IMR-90 (cell line): ENCODE measurements around the gene VAT1L. TPM values are rescaled to one million over a fixed set of nuclear protein-coding genes. Genes with fewer than 3 reads are reported as not detected.

Experiments used
- ATAC-seq: fragments of 200-7000 bp; cut with Tn5 transposase; 2 replicates; pipeline ENCODE4 v1.9.1; 2020; ENCODE audit warnings: low read depth, mild to moderate bottlenecking, moderate library complexity
- BruUV-seq: library from RNA; stranded (reverse); fragments of 400-500 nt; replicated peaks from 2 replicates; lab custom pipeline; 2021; lab: Mats Ljungman, UMichigan
- CTCF ChIA-PET: fragments of 300-600 bp; formaldehyde crosslinking; extraction: SDS; loops from one replicate; lab custom pipeline; 2021; ENCODE audit warnings: antibody characterized with exemption; lab: Yijun Ruan, JAX
- POLR2A ChIA-PET: fragments of 300-600 bp; sonication (Branson Sonifier 250); formaldehyde crosslinking; loops from one replicate; lab custom pipeline; 2022; ENCODE audit warnings: antibody characterized with exemption; ENCODE audit not compliant: unreplicated experiment; lab: Charles Lee
- DNase-seq: peaks from one replicate; pipeline ENCODE4 v3.0.0; 2013
- H2AFZ ChIP-seq: replicated peaks from 2 replicates; pipeline ENCODE3; 2013; ENCODE audit warnings: low read length, mild to moderate bottlenecking; ENCODE audit not compliant: poor library complexity
- H2AK5ac ChIP-seq: 2 replicates; pipeline ENCODE4 v1.6.1; 2013; ENCODE audit warnings: low read depth, low read length, inconsistent platforms
- H2AK9ac ChIP-seq: replicated peaks from 2 replicates; pipeline ENCODE3; 2013; ENCODE audit warnings: mild to moderate bottlenecking, low read depth, low read length, moderate library complexity; ENCODE audit not compliant: poor library complexity
- H2BK120ac ChIP-seq: 2 replicates; pipeline ENCODE4 v1.6.1; 2013; ENCODE audit warnings: low read depth, low read length, inconsistent platforms
- H2BK15ac ChIP-seq: 3 replicates; pipeline ENCODE4 v1.6.1; 2013; ENCODE audit warnings: low read depth, low read length, inconsistent platforms
- H2BK20ac ChIP-seq: 2 replicates; pipeline ENCODE4 v1.6.1; 2013; ENCODE audit warnings: low read depth, mild to moderate bottlenecking, inconsistent platforms, low read length, moderate library complexity
- H2BK5ac ChIP-seq: 2 replicates; pipeline ENCODE4 v1.6.1; 2013; ENCODE audit warnings: mild to moderate bottlenecking, low read depth, low read length, inconsistent platforms; ENCODE audit not compliant: poor library complexity, severe bottlenecking
- H3K14ac ChIP-seq: replicated peaks from 2 replicates; pipeline ENCODE4 v1.6.1; 2013; ENCODE audit warnings: low read depth, low read length, inconsistent platforms
- H3K18ac ChIP-seq: 2 replicates; pipeline ENCODE4 v1.6.1; 2013; ENCODE audit warnings: low read depth, low read length, control low read depth
- H3K23ac ChIP-seq: 2 replicates; pipeline ENCODE4 v1.6.1; 2013; ENCODE audit warnings: low read depth, low read length, inconsistent platforms
- H3K27ac ChIP-seq: 2 replicates; pipeline ENCODE4 v1.5.1; 2013; ENCODE audit warnings: mild to moderate bottlenecking, control low read depth, low read length; ENCODE audit not compliant: insufficient read depth
- H3K27me3 ChIP-seq: 2 replicates; pipeline ENCODE4 v1.6.1; 2013; ENCODE audit warnings: low read length; ENCODE audit not compliant: control insufficient read depth, insufficient read depth
- H3K36me3 ChIP-seq: 2 replicates; pipeline ENCODE4 v1.6.1; 2013; ENCODE audit warnings: low read length, mixed read lengths; ENCODE audit not compliant: control insufficient read depth, insufficient read depth
- H3K4ac ChIP-seq: 2 replicates; pipeline ENCODE4 v1.6.1; 2013; ENCODE audit warnings: low read depth, low read length, inconsistent platforms
- H3K4me1 ChIP-seq: 2 replicates; pipeline ENCODE4 v1.6.1; 2013; ENCODE audit warnings: low read length, mixed read lengths; ENCODE audit not compliant: control insufficient read depth, insufficient read depth
- H3K4me2 ChIP-seq: 2 replicates; pipeline ENCODE4 v1.6.1; 2013; ENCODE audit warnings: low read depth, mild to moderate bottlenecking, control low read depth, low read length, moderate library complexity
- H3K4me3 ChIP-seq: 2 replicates; pipeline ENCODE4 v1.5.1; 2013; ENCODE audit warnings: low read depth, mild to moderate bottlenecking, control low read depth, low read length, moderate library complexity; ENCODE audit not compliant: insufficient read depth
- H3K56ac ChIP-seq: 2 replicates; pipeline ENCODE4 v1.6.1; 2013; ENCODE audit warnings: low read length, inconsistent platforms; ENCODE audit not compliant: insufficient read depth; ENCODE audit errors: extremely low read depth
- H3K79me1 ChIP-seq, 2 experiments: 2 replicates each; pipeline ENCODE4 v1.6.1; 2013; ENCODE audit warnings: low read length in 2 of 2, inconsistent platforms in 1 of 2, low read depth in 1 of 2
- H3K9ac ChIP-seq: 2 replicates; pipeline ENCODE4 v1.6.1; 2013; ENCODE audit warnings: low read depth, low read length, control low read depth
- H3K9me1 ChIP-seq: 2 replicates; pipeline ENCODE4 v1.6.1; 2013; ENCODE audit warnings: low read length, inconsistent platforms; ENCODE audit not compliant: insufficient read depth
- H3K9me3 ChIP-seq: 2 replicates; pipeline ENCODE4 v1.6.1; 2013; ENCODE audit warnings: low read length; ENCODE audit not compliant: control insufficient read depth, insufficient read depth
- H4K20me1 ChIP-seq: 2 replicates; pipeline ENCODE4 v1.6.1; 2013; ENCODE audit warnings: low read length, inconsistent platforms; ENCODE audit not compliant: insufficient read depth
- H4K5ac ChIP-seq: 2 replicates; pipeline ENCODE4 v1.6.1; 2013; ENCODE audit warnings: mild to moderate bottlenecking, low read depth, low read length, control low read depth
- H4K8ac ChIP-seq, 2 experiments: 2 replicates each; pipeline ENCODE4 v1.6.1; 2013; ENCODE audit warnings: low read depth in 2 of 2, low read length in 2 of 2, control low read depth in 1 of 2, inconsistent platforms in 1 of 2
- H4K91ac ChIP-seq: 2 replicates; pipeline ENCODE4 v1.6.1; 2013; ENCODE audit warnings: low read depth, low read length, inconsistent platforms; ENCODE audit not compliant: insufficient read depth
- CHD1 ChIP-seq: IDR thresholded peaks from 2 replicates; pipeline ENCODE4 v1.6.1; 2012; ENCODE audit warnings: low read depth, low read length, improper control_type of control experiment
- MAFK ChIP-seq: IDR thresholded peaks from 2 replicates; pipeline ENCODE4 v1.6.1; 2012; ENCODE audit warnings: low read depth, low read length, improper control_type of control experiment
- MAZ ChIP-seq: IDR thresholded peaks from 2 replicates; pipeline ENCODE4 v1.6.1; 2012; ENCODE audit warnings: low read depth, mild to moderate bottlenecking, low read length, improper control_type of control experiment, moderate library complexity, borderline replicate concordance
- NFE2L2 ChIP-seq: fragments of 150-350 bp; IDR thresholded peaks from 2 replicates; pipeline ENCODE4 v1.6.1; 2016; ENCODE audit warnings: low read depth, mild to moderate bottlenecking, low read length
- POLR2A ChIP-seq: IDR thresholded peaks from 2 replicates; pipeline ENCODE4 v1.6.1; 2012; ENCODE audit warnings: mild to moderate bottlenecking, low read depth, low read length
- RAD21 ChIP-seq: IDR thresholded peaks from 2 replicates; pipeline ENCODE4 v1.6.1; 2012; ENCODE audit warnings: low read length, improper control_type of control experiment
- RCOR1 ChIP-seq: IDR thresholded peaks from 2 replicates; pipeline ENCODE4 v1.6.1; 2012; ENCODE audit warnings: mild to moderate bottlenecking, low read length, improper control_type of control experiment; ENCODE audit not compliant: insufficient replicate concordance
- SMC3 ChIP-seq: fragments of 150-350 bp; IDR thresholded peaks from 2 replicates; pipeline ENCODE4 v1.6.1; 2016; ENCODE audit warnings: low read depth, mild to moderate bottlenecking, antibody characterized with exemption, low read length, moderate library complexity
- WGBS, 2 experiments: methylation state at CpG; one replicate each; pipeline versions ENCODE4 v1.1.5 to v1.1.7; 2013; ENCODE audit warnings: missing lambda C conversion rate in 2 of 2; ENCODE audit not compliant: insufficient read length in 1 of 2; ENCODE audit errors: extremely low coverage in 2 of 2; 5-methylcytosine and 5-hydroxymethylcytosine counted together
- dilution Hi-C: fragments of 300-500 bp; cut with HindIII; formaldehyde crosslinking; loops from one replicate; pipeline ENCODE4 v1.14.3; 2018; ENCODE audit warnings: low sequenced_read_pairs; ENCODE audit not compliant: unreplicated experiment
- in situ Hi-C: fragments of 300-500 bp; cut with MboI; formaldehyde crosslinking; loops from 3 replicates; pipeline ENCODE4 v1.14.3; 2019; ENCODE audit warnings: low sequenced_read_pairs, inconsistent platforms, mixed read lengths
- intact Hi-C: fragments of 100-400 bp; cut with micrococcal nuclease; formaldehyde crosslinking; loops from 2 replicates; pipeline ENCODE4 v1.10.0; 2022
- polyA plus RNA-seq, 3 experiments: library from polyadenylated mRNA; depleted of rRNA; stranded (reverse); fragments of >200 nt; gene quantifications; 2 replicates each; pipeline ENCODE4 v1.2.3, GENCODE V29; 2012; ENCODE audit warnings: low replicate concordance in 1 of 3
- total RNA-seq: library from RNA; depleted of rRNA; stranded (reverse); fragments of >200 nt; gene quantifications from 2 replicates; pipeline ENCODE4 v1.2.3, GENCODE V29; 2012
- TF ChIP-seq, protein P1 (sequence below): fragments of 150-350 bp; IDR thresholded peaks from 2 replicates; pipeline ENCODE4 v1.6.1; 2017; ENCODE audit warnings: mild to moderate bottlenecking, antibody characterized with exemption, low read length, low read depth

The VAT1L gene
- total and polyA plus RNA-seq, 2 of the 4 experiments (the other 2 are of a cell fraction), result 15.4 to 18.5 TPM

DNA sequence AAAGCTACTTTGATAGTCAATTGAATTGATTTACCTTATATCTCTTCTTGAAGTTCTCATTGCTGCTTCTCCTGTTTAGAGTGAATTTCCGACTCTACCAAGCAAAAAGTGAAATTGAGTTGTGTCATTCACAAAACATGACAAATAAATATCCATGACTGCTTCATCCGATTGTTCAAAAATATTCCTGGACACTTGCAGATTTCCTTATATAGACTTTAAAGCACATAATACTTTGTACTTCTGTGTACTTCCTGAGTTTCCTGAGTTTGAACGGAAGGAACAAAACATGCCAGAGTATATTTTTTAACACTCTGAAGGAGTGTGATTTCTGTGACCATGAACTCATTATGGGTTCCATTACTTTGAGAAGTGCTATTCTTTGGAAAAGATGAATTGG is 20.5 kb upstream of the VAT1L start:
- no TSS peak for BruUV-seq
- Histone ChIP-seq H2AK9ac (no peak overlapping the region), H3K56ac (no peak overlapping the region), H4K20me1 (no peaks in the 10 kb centered on the region), H3K4me2 (no peak overlapping the region), H4K91ac (no peak overlapping the region), H3K9me1 (no peaks in the 10 kb centered on the region; the same call in 1 of the 2 replicates), H3K23ac (no peak overlapping the region), H3K27me3 (no peaks in the 10 kb centered on the region; the same call in 1 of the 2 replicates), H2BK120ac (no peak overlapping the region), H4K8ac (no peak overlapping the region), H4K5ac (no peak overlapping the region), H3K14ac (no peak overlapping the region), H3K4me1 (peaks cover 4% of the 10 kb centered on the region; the same call in 1 of the 2 replicates), H3K36me3 (no peaks in the 10 kb centered on the region), H2BK20ac (no peak overlapping the region), H2AK5ac (no peak overlapping the region), H3K4ac (no peak overlapping the region), H2BK15ac (no peak overlapping the region), H3K18ac (no peak overlapping the region), H3K27ac (no peak overlapping the region), H2AFZ (no peak overlapping the region), H2BK5ac (no peak overlapping the region), H3K9ac (no peak overlapping the region), H3K4me3 (no peak overlapping the region), H3K79me1 (no peaks in the 10 kb centered on the region), H3K9me3 (no peaks in the 10 kb centered on the region)
- in situ Hi-C loops, result no loop called here
- ATAC-seq, result no peak
- DNase-seq, result no peak
- ChIA-PET CTCF (no interaction called here), POLR2A (no interaction called here)
- 60% methylated on average over 1 of the region's 3 CpGs; no CpG with 5 or more reads in 1 of the 2 experiments for whole genome bisulfite sequencing, 2 experiments
- dilution Hi-C loops, result no loop called here
- intact Hi-C loops, result no loop called here
- no peak for TF ChIP-seq RAD21
- no peak for TF ChIP-seq SMC3
- TF ChIP-seq CHD1, result no peak
- TF ChIP-seq MAFK, result no peak
- no peak for TF ChIP-seq POLR2A
- TF ChIP-seq, protein P1, sequence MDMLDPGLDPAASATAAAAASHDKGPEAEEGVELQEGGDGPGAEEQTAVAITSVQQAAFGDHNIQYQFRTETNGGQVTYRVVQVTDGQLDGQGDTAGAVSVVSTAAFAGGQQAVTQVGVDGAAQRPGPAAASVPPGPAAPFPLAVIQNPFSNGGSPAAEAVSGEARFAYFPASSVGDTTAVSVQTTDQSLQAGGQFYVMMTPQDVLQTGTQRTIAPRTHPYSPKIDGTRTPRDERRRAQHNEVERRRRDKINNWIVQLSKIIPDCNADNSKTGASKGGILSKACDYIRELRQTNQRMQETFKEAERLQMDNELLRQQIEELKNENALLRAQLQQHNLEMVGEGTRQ, result no peak
- TF ChIP-seq MAZ, result no peak
- no peak for TF ChIP-seq NFE2L2
- no peak for TF ChIP-seq RCOR1
